Iris pigment epithelial cell (primary cell): ENCODE measurements around the gene S100A3.
A peak's percentile ranks its signal among the peaks of the same experiment; 100 is the strongest.
"Not testable (repeated sequence)": the region's sequence is repeated elsewhere in the genome, so short reads cannot be mapped to it uniquely, and the experiment has no call there.

ENCODE experiments used
- DNase-seq: peaks from one replicate; pipeline ENCODE4 v3.0.0-alpha.2; 2011; ENCODE audit warnings: low read depth

Gene S100A3

DNA sequence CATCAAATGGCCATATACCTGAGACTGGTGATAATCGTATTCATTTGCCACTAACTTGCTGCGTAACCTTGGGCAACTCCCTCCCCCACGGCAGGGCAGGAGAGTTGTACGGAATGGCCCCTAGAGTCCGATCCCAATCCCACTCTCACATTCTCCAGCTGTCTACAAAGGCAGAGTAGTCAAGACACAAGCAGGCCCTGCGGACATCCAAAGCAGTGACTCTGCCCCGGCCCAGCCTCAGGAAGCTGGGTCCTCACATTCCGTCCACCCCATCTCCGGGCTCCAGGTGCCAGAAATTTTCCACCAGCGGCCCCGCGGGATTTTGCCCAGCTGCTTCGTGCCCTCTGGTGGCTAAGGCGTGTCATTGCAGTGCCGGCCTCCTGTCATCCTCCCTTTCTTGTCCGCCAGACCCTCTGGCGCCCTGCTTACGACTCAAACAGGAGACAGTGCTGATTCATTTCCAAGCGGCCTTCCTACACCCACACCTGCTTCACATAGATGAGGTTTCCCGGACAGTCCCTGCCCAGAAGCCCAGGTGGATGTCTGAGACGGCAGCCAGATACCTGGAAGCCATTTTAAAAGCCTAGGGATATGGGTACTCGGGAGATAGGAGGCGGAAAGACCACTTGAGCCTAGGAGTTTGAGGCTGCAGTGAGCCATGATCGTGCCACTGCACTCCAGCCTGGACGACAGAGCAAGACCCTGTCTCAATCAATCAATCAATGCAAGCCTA is 19.5 kb upstream of the S100A3 start:
- peak; percentile 78 for DNase-seq

DNA sequence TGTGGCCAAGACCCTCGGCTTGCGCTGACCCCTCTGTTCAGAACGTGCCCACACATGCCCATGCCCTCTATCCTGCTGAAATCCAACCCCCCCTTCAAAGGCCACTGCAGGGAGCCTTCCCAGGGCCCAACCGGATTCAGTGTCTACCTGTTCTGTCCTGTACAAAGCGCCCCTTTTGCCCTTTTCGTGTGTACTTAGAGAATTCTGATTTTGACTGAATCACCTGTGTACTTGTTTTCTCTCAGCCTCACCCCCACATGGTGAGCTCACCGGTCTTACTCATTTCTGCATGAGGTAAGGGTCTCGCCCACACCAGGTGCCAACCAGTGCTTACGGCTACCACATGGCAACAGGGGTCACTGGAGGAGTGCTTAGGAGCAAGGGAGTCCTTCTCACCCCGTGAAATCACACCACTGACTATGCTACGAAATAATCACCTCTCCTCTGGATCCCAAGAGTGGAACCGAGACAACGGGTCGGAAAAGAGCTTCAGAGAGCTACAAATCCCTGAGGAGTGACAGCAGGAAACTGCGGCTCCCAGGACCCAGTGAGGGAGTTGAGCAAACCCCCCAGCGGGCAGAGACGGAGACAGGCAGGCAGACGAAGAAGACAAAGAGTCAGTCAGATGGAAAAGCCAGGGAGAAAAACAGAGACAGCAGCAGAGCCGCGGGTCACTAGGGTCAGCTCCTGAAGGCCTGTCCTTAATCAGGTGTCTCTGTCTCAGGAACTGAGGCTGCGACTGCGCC is 18.7 kb upstream of the S100A3 start:
- DNase-seq, result peak; percentile 29

DNA sequence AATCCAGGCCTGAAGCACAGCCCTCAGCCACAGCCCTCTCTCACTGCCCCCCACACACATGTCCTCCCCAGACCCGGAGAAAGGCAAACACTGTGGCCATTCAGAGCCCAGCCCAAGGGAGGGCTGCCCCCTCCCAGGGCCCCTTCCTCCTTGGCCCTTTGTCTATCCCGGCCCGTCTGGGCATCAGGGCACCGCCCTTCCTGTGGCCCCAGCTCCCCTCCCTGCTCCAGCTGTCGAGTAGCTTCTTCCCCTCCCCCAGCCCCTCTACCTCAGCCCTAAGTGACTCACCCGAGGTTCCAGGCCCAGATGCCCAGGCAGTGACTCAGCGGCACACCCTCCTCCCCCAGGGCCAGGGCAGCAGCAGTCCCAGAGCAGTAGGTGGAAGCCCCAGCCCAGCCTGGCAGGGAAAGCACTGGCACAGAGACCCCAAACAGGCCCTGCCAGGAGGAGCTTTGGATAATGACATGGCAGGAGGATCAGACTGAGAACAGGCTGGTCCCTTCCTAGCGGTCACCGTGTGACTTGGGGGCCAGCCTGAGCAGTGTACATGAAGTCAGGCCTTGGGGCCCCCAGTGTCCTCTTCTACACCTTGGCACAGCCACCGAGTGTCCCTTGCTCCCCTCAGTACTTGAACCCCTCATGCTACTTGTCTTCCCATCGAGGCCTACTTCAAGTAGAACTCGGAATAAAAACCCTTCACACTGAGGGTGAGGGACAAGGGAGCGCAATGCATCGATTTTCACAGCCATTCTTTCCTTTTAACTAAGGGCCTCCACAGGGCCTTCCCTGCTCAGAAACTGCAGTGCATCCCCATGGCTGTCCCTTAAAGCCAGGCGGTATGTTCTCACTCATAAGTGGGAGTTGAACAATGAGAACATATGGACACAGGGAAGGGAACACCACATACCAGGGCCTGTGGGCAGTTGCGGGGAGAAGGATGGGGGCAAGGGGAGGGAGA is 17.6 kb upstream of the S100A3 start:
- DNase-seq, result peak; percentile 99

DNA sequence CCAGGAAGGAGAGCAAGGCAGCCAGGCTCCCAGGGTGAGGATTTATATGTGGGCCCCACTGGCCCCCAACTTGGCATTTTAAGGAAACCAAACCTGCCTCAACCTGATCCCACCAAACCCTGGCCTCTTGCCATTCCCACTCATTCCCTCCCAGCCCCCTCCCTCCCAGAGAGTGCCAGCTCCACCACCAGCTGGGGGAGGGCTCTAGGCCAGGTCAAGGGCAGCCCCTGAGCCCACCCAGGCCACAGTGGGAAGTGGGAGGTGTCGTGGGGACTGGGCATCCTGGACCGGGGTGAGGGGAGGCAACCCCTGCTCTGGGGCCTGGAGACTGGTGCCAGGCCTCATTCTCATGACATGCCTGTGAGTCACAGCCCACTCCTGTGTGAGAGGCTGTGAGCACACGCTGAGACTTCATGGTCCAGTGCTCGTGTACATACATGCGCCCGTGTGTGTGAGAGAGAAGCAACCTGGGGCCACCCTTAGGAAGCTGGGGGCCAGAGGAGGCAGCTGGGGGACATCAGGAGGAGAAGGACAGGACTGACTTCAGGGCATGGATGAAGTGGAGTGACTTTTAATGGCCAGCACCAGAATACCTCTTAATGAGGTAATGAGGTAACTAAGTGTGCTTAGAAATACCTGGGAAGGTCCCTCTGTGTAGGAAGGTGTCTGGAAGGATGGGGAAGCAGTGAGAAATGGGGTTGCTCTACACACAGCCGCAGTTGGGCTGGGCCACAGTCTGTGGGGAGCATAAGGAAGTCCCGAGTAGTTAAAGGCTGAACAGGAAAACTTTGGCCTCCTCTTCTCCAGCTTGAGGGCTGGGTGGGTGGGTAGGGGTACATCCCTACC is 16.7 kb upstream of the S100A3 start, which contains the start of gene S100A2:
TSS of gene S100A2 (minus strand) at position 316 of the 846 bp plus-strand sequence. CDS start 1,967 bp downstream, outside the sequence.
- DNase-seq, result peak; percentile 95

DNA sequence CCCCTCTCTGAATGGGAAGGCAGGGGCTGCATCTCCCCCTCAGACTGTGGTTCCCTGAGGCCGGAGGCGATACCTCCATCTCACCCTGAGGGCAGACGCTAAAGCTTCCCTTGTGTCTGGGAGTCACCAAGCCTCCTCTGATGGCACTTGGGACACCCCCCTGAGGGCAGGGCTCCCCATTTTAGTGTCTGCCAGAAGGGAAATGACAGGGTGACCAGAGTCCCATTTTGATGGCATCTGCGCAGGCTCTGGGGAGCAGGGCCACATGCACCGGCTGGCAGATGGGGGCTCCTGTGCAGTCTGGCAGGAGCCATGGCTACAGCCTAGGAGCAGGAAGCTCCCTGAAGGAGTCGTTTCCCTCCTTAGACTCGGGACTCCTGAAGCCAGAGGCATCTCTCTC is 14.9 kb upstream of the S100A3 start:
- no peak for DNase-seq

DNA sequence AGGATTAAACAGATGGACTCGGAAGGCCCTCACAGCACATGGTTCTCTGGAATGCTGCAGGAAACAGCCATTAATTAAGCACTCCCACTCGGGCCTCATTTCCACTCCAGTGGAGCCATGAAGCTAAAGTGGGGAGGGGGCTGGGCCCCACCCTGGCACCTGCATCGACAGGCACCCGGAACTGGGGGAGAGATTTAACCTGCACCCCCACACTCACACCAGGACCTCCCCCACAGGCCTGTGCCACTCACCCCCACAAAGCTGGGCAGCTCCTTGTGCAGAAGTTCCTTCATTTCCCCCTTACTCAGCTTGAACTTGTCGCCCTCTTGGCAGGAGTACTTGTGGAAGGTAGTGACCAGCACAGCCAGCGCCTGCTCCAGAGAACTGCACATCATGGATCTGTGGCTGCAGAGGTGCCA is 14.4 kb upstream of the S100A3 start:
- no peak for DNase-seq

DNA sequence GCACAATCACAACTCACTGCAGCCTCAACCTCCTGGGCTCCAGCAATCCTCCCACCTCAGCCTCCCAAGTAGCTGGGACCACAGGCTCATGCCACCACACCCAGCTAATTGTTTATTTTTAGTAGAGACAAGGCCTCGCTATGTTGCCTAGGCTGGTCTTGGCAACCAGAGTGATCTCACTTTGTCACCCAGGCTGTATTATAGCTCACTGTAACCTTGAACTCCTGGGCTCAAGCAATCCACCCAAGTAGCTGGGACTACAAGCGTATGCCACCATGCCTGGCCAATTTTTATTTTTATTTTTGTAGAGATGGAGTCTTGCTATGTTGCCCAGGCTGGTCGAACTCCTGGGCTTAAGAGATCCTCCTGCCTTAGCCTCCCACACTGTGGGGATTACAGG is 13.0 kb upstream of the S100A3 start:
- DNase-seq, result not testable (repeated sequence)

DNA sequence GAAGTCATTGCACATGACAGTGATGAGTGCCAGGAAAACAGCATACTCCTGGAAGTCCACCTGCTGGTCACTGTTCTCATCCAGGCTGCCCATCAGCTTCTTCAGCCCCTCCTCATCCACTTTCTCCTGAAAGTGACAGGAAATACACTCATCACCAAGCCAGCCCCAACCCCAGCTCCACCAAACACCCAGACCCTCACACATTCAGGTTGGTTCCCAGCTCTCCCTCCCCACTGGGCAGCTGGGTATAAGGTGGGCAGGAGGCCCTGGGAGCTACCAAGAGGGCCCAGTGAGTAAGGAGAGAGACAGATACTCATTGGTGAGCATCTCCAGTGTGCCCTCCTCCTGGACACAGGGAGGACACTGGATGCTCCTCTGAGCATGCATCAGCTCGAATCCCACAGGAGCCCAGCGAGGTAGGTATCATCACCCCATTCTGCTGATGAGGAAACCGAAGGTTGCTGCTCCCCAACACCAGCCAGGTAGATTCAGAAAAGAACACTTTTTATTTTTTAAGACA is 12.5 kb upstream of the S100A3 start:
- no peak for DNase-seq

DNA sequence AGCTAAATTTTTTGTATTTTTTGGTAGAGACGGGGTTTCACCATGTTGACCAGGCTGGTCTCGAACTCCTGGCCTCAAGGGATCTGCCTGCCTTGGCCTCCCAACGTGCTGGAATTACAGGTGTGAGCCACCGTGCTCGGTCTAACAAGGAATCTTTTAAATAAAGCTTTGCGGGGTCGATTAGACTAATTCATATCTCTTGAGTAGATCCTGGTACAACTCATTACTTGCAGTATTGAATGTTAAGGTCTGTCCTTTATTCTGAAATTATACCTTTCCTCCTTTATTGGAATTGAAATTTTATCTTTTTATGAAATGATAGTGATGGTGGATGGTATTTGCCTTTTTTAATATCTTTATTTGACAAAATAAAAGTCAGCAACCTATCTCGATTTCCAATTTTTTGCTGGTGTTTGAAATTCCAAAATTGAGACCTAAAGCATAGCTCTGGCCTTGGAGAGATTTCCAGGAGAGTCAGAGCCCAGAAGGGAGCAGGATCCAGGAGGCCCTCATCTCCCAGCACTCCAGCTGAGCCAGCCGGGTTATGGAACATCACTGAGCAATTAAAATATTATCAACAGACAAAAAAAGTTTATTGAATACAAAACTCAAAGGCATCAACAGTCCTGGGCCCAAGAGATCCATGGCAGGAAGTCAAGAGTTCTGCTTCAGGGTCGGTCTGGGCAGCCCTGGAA is 11.9 kb upstream of the S100A3 start:
- no peak for DNase-seq

DNA sequence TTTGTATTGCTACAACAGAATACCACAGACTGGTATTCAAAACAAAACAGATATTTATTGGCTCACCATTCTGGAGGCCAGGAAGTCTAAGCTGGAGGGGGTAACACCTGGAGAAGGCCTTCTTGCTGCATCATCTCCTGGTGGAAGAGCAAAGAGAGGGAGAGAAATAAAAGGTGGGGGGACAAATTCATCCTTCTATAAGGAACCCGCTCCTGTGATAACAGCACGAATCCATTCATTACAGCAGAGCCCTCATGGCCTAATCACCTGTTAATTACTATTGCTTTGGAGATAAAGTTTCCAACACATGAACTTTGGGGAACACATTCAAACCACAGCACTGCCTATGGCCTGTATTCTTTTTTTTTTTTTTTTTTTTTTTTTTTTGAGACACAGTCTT is 11.2 kb upstream of the S100A3 start:
- no peak for DNase-seq

DNA sequence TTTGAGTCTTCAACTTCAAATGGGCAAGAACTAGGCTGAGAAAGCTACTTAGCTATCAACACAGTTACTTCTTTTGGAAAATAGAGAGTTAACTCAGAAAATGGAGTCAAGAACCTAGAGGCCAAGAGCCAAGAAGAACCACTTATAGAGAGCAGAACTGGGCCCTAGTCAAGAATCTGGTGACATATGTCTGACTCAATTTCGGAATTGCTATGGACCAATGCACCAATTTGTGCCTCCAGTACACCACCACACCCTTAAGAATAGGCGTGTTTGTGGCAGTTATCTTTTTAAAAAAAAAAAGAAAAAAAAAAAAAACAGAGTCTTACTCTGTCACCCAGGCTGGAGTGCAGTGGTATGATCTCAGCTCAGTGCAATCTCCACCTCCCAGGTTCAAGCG is 8.8 kb upstream of the S100A3 start:
- DNase-seq, result no peak

DNA sequence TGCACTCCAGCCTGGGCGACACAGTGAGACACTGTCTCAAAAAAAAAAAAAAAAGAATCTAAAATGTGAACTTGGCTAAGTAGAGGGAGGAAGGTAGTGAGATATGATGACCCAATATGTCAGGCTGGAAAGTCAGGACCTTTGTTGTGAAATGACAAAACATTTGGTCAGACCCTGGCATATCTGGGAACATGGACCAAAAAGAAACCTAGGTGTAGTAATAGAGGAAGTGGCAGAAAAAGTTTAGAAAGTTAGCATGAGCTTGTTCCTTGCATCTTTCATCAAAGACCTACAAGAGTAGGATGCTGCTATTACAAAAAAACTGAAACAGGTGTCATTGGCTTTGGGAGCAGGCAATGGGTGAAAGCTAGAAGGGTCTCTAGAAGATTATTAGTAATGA is 7.3 kb upstream of the S100A3 start:
- DNase-seq, result no peak

DNA sequence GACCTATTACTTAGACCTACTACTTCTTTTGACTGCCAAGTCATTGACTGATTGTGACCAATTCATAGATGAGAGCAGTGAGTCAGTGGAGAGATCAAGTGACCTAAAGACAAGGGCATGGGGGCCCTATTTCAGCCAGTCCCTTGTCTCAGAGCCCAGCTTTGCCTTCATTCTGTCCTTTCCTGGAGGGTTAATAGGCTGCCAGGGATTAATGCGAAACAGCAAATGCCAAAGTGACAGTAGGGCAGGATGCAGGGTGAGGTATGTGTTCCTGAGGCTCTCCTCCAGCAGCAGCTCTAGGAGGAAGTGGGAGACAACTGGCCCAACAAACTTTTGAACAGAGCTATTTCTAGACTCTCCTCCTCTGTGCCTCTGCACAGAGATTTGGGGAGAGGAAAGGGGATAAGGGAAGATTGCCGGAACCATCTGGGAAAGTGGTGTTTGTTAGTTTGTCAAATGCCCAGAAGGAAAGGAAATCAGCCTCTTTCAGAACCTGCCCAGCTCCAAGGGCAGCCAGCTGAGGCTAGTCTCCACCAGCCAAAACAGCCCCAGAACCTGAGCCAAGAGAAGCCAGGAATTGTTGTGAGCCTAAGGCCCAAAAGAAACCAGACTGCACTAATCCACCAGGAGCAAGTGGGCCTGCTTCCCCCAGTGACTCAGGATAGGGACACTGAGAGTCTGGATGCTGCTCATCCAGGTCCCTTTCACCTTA is 4.9 kb upstream of the S100A3 start:
- DNase-seq, result no peak

DNA sequence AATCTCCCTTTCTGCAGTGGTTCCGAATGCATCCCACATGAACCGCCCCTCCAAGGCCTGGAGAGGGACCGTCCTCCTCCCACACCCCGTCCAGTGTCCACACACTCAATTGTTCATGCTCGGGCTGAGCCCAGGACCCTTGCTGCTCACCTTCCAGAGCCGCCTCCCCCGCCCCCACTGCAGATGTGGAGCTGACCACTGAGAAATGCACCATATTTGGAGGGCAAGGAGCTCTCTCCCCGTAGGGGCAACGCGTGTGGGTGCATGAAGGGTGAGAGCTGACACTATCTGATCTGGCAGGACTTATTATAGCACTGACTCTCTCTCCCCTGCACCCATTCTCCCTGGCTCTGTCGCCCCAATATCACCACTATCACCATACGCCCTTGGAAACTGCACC is 4.0 kb upstream of the S100A3 start:
- no peak for DNase-seq

DNA sequence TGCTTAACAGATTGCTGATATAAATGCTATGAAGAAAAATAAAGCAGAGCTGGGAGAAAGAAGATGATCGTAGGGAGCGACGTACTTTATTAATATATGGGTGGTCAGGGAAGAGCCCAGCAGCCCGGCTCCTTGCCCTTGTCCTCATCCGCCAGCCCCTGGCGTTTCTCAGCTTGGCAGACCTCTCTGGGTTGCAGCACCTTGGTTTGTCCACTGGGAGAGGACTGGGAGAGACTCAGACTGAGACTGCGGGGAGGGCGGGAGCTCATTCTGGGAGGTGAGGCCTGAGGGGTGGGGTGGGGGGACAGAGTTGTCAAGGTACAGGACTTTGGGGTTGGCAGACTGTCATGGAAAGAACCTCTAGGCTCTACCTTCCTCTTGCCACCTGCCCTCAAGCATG is 3.3 kb upstream of the S100A3 start:
- DNase-seq, result no peak

DNA sequence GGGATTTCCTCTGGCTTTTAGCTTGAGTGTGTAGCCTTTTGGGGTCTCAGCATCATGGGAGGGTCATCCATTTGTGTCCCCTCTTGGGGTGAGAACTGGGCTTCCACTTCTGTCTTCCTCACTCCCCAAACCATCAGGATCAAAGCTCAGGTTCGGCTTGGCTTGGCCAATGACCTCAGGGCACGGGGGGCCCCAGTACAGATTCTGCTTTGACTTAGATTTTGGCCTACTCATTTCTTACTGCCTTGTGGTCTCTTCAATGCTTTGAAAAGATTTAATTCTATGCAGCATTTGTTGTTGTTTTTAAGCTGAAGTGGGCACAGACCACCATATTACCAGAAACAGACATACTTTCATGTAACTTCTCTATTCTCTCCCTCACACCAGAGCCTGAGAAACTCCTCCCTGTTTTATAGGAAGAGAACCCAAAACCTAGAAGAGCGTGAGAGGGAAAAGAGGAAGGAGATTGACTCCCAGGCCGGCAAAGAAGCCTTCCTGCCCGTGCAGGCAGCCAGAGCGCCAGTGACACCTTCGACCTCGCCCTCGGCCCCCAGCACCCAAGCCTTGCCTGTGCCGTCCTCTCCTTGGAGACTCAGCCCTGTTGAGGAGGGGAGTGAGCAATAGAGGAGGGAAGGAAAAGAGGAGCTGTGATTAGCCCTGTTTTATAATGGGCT is 1.9 kb upstream of the S100A3 start:
- no peak for DNase-seq

DNA sequence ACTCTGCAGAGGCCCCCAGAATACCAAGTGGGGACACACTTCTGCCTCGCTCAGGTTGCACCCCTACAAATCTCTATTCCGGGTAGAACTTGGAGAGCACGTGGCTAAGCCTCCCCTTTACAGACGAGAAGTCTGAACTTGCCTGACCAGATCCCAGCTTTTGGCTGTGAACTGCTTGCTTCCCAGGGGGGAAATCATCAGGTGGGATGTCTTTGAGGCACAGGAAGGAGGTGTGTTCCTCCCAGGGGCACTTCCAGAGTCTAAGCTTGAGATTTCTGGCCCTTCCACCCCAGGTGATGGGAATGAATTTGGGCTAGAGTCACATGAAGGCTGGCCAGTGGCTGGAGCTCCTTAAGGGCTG is 1.3 kb upstream of the S100A3 start:
- no peak for DNase-seq

DNA sequence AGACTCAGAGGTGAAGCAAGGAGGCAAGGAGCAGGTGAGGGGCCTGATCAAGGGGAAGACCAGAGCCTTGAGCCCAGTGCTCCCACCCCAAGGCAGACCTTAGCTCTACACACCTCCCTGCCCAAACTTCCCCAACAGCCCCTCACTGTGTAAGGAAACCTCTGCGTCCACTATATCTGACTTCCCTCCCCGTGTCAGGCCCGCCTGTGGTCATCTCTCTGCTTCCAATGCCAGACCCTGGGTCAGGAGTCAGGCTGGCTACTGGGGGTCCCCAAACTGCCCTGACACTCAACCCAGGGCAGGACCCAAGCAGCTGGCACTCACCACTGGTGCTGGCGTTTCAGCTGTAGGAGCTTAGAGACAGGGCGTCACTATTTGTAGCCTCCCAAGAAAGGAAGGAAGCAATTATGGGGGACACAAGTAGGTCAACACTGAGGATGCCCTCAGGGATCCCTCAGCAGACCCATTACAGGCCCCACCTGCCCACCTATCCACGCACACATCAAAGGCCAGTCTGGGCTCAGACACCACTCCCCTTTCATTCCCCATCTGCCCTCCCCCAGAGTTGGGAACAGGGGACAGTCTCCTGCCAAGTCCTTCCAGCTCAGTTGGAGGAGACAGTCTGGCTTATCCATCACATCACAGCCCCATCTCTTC is 811 bp upstream of the S100A3 start:
- DNase-seq, result no peak
